ENCODE results near the gene AGPS.

AGPS gene

GRCh38 chr2:177554365-177554764, 161.8 kb downstream of the AGPS start:
- TF ChIP-seq CTCF (IDR thresholded peaks at IDR 0.05; ENCODE audit: low read depth, low read length, missing control alignments) = no peak
- DNase-seq (ENCODE audit: low read depth) = no peak
- no peak overlapping the region for H3K4me3 ChIP-seq (ENCODE audit: low read depth, low read length)

DNA sequence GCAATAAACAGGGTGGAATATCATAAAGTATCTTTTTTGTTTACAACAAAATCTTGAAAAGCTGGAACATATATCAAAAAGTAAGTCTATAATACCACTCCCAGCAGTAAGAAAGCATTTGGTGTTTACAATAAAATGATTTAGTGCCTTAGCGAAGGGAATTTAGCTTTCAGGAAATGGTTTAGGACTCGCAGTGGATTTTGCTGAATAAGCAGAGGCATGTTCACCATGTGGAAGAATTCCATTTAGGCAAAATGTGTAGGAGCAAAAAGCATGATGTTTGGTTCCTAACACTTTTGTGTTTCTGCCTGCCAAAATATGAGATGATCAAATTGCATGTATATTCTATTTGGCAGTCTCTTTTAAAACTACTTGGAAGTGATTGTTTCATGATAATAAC, 163.6 kb downstream of the AGPS start:
- no peak overlapping the region for H3K4me3 ChIP-seq (ENCODE audit: low read depth, low read length)
- TF ChIP-seq CTCF (IDR thresholded peaks at IDR 0.05; ENCODE audit: low read depth, low read length, missing control alignments) = no peak
- DNase-seq (ENCODE audit: low read depth) = no peak

DNA sequence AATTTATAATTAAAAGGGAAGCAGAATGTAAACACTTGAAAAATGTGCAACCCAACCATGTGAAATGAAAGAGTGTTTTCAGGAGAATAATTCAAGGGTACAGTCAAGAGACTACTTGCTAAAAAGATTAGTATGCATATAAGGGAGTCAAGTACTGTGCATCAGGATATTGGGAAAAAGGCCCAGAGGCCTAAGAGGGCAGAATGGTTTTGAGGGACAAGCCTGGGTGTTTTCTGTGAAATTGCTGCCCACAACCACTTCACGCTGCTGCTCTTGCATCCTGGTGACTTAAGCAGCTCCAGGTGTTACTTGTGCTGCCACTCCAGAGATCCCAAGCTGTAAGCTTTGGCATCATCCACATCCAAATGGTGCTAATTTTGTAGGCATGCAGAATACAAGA, 165.2 kb downstream of the AGPS start:
- TF ChIP-seq CTCF (IDR thresholded peaks at IDR 0.05; ENCODE audit: low read depth, low read length, missing control alignments) = no peak
- DNase-seq (ENCODE audit: low read depth) = no peak
- H3K4me3 ChIP-seq (ENCODE audit: low read depth, low read length) = no peak overlapping the region

DNA sequence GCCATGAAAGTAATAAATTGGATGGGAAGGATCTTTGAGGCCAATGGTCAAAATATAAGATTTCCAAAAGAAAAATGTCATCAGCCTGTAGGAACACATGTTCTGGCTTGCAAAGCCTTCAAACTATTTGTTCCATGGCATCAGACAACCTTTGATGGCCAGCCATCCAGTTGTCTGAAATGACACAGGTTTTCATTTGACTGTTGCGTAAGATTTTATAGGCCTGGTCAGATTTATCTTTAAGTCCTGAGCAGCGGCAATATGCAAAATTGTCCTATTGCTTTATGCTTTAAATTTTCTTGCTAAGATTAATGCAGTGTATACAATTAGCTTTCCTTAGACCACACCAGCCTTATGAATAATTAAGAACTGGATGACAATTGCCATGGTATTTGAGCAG, 167.1 kb downstream of the AGPS start:
- no peak for TF ChIP-seq CTCF (IDR thresholded peaks at IDR 0.05; ENCODE audit: low read depth, low read length, missing control alignments)
- DNase-seq (ENCODE audit: low read depth) = no peak
- no peak overlapping the region for H3K4me3 ChIP-seq (ENCODE audit: low read depth, low read length)

DNA sequence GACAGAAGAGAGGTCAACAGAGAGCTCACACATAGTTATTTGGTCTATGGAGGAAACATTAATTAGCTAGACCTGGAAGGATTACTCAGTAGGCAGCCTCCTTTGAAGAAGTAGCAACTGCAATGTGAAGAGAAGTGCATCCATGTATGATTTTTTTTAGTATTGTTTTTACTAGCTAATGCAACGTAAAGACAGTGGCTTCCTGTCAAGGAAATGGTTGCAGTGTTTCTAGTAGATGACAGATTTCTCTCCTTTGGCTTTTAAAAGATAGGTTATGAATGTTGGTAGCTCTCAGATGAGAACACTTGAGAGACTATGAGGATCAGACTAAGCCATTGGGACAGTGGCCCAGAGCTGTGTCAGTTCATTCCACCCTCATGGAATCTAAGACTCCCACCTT, 175.8 kb downstream of the AGPS start:
- no peak for TF ChIP-seq CTCF (IDR thresholded peaks at IDR 0.05; ENCODE audit: low read depth, low read length, missing control alignments)
- no peak for DNase-seq (ENCODE audit: low read depth)
- H3K4me3 ChIP-seq (ENCODE audit: low read depth, low read length) = no peak overlapping the region

DNA sequence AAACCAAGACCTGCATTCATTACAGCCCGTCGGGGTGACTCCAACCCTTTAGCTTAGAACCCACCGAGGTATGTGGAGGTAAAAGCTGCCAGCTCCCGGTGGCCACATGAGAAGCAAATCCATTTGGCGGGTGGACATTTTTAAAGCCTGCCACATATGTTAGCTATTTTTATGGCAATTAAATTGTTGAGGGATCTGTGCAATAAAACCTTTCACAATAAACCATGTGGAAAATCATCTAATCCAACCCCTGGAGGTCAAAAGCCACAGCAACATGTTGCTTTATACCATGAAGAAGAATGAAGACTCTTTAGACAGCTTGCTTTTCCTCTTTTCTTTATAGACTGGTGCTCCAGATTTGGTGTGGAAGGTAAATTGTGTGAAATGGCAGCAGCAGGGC, 176.3 kb downstream of the AGPS start:
- DNase-seq (ENCODE audit: low read depth) = no peak
- no peak overlapping the region for H3K4me3 ChIP-seq (ENCODE audit: low read depth, low read length)
- no peak for TF ChIP-seq CTCF (IDR thresholded peaks at IDR 0.05; ENCODE audit: low read depth, low read length, missing control alignments)

DNA sequence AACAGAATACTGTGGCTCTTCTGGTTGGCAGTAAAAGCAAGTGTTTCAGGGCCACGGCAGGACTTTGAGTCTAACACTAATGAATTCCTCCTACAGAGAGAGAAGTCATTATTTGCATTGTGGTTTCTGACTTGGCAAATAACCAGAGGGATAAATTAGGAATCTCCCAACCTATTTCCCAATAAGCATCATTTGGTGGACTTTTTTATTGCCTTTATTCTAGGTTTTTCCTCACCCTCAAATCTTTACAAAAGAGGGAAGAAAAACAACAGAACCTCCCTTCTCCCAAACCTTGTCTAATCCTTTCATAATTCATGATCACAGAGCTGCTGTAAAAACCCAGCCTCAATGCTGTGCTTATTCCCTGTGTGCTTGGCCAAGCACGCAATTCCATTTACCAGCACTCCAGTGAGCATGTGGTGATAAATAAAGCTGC, 179.7 kb downstream of the AGPS start:
- no peak for TF ChIP-seq CTCF (IDR thresholded peaks at IDR 0.05; ENCODE audit: low read depth, low read length, missing control alignments)
- H3K4me3 ChIP-seq (ENCODE audit: low read depth, low read length) = no peak overlapping the region
- DNase-seq (ENCODE audit: low read depth) = no peak

Data from GM12864 (cell line).